Measurements from ENCODE around the gene ENTPD8. TPM values are rescaled to one million over a fixed set of nuclear protein-coding genes. Genes with fewer than 3 reads are reported as not detected.
A peak's percentile ranks its signal among the peaks of the same experiment; 100 is the strongest.

The ENTPD8 gene
- total and polyA plus RNA-seq, 2 of the 13 experiments (the other 11 are each of a cell fraction or from before 2014, with no cell fraction given) = 0.26 to 0.44 TPM

GRCh38 chr9:137463931-137464290, 22.8 kb upstream of the ENTPD8 start (continued):
- TF ChIP-seq EEA1 (CRISPR knock-in tag; IDR thresholded peaks at IDR 0.05; ENCODE audit: borderline replicate concordance) (no peak), RBM22 (optimal IDR thresholded peaks at IDR 0.05; ENCODE audit: low read length) (no peak), ZNF678 (CRISPR knock-in tag; IDR thresholded peaks at IDR 0.05) (no peak), ZNF512 (CRISPR knock-in tag; IDR thresholded peaks at IDR 0.05) (0 out of 2 replicates have a peak, but pooled peaks have one; percentile 67), PRDM10 (CRISPR knock-in tag; IDR thresholded peaks at IDR 0.05; ENCODE audit: low read depth) (no peak), NCOR1 (IDR thresholded peaks at IDR 0.05; ENCODE audit: borderline replicate concordance, low read length) (no peak), ZFP91 (CRISPR knock-in tag; IDR thresholded peaks at IDR 0.05; ENCODE audit: borderline replicate concordance) (no peak), GABPA (IDR thresholded peaks at IDR 0.05; ENCODE audit: low read depth, low read length) (no peak), GABPA (CRISPR knock-in tag; IDR thresholded peaks at IDR 0.05; ENCODE audit: low read depth) (no peak), ZNF572 (CRISPR knock-in tag; IDR thresholded peaks at IDR 0.05) (no peak), ONECUT2 (CRISPR knock-in tag; IDR thresholded peaks at IDR 0.05) (no peak), ZNF788 (CRISPR knock-in tag; IDR thresholded peaks at IDR 0.05; ENCODE audit: borderline replicate concordance) (no peak), FOXM1 (CRISPR knock-in tag; IDR thresholded peaks at IDR 0.05) (no peak), ZSCAN12 (CRISPR knock-in tag; IDR thresholded peaks at IDR 0.05) (no peak), MYPOP (CRISPR knock-in tag; IDR thresholded peaks at IDR 0.05) (no peak; the same call in 1 of the 2 replicates), SP2 (CRISPR knock-in tag; IDR thresholded peaks at IDR 0.05) (no peak), DR1 (CRISPR knock-in tag; IDR thresholded peaks at IDR 0.05) (no peak), CCDC6 (CRISPR knock-in tag; IDR thresholded peaks at IDR 0.05) (no peak)
